Activated T-helper 1 cell treated with anti-CD3 and anti-CD28 coated beads, Interleukin-2, amount 50 U/mL, for 16 hours (primary cell): Measurements from ENCODE around the gene SCRN3.

Experiments
- DNase-seq, 2 donors: peaks; one replicate each; pipeline ENCODE4 v3.0.0-alpha.2; 2020; ENCODE audit warnings: low read depth in 1 of 2, low spot score in 1 of 2

SCRN3 gene

GRCh38 chr2:174477759-174478158 lies 82.2 kb downstream of the SCRN3 start:
- DNase-seq, result no peak
